SK-N-SH treated with all-trans-retinoic acid at 6 μM for 48 hours (cell line): ENCODE results near the gene RHEX.

ENCODE experiments used
- TF ChIP-seq, protein P1 (sequence below): fragments of 250-450 bp; sonication (Bioruptor Pico); IDR thresholded peaks from 2 replicates; pipeline ENCODE4 v1.8.0; 2020; ENCODE audit warnings: mild to moderate bottlenecking, moderate library complexity, borderline replicate concordance
- TF ChIP-seq, protein P2 (sequence below): fragments of 250-450 bp; sonication (Bioruptor Pico); IDR thresholded peaks from 2 replicates; pipeline ENCODE4 v1.8.0; 2021; ENCODE audit warnings: low read depth, mild to moderate bottlenecking, moderate library complexity, borderline replicate concordance

DNA sequence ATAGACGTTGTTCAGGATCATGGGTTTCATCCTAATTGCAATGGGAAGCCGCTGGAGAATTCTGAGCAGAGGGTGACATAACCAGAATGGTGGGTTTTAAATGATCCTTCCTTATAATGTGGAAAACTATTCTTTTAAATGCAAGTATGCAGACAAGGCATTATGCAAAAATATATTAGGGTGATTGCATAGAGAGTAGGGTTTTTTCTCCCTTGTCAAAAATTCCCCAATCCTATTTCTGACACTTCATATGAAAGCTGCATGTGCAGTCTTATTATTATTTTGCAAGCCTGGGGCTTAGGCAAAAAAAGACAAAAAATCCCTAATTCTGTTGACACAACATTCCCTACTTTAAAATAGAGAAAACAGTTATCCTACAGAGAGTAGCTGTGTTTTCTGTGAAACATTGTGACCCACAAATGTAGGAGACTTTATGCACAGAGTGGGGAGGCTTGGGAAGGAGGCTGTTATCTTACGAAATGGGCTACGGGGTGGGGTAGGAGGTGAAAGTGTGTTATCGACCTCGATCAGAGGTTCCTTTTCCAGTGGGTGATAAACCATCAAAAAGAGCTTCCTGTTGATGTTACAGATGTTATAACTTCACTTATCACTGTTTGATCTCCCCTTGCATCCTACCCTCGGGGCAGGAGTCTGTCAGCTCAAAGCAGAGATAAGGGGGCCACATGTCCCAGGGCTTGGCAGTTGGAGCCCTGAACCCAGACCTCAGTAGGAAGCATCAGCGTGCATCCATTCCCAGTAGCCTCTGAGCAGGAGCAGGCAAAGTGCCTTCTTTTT, 27.2 kb downstream of the RHEX start:
- TF ChIP-seq, protein P1, sequence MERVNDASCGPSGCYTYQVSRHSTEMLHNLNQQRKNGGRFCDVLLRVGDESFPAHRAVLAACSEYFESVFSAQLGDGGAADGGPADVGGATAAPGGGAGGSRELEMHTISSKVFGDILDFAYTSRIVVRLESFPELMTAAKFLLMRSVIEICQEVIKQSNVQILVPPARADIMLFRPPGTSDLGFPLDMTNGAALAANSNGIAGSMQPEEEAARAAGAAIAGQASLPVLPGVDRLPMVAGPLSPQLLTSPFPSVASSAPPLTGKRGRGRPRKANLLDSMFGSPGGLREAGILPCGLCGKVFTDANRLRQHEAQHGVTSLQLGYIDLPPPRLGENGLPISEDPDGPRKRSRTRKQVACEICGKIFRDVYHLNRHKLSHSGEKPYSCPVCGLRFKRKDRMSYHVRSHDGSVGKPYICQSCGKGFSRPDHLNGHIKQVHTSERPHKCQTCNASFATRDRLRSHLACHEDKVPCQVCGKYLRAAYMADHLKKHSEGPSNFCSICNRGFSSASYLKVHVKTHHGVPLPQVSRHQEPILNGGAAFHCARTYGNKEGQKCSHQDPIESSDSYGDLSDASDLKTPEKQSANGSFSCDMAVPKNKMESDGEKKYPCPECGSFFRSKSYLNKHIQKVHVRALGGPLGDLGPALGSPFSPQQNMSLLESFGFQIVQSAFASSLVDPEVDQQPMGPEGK, result no peak
- TF ChIP-seq, protein P2, sequence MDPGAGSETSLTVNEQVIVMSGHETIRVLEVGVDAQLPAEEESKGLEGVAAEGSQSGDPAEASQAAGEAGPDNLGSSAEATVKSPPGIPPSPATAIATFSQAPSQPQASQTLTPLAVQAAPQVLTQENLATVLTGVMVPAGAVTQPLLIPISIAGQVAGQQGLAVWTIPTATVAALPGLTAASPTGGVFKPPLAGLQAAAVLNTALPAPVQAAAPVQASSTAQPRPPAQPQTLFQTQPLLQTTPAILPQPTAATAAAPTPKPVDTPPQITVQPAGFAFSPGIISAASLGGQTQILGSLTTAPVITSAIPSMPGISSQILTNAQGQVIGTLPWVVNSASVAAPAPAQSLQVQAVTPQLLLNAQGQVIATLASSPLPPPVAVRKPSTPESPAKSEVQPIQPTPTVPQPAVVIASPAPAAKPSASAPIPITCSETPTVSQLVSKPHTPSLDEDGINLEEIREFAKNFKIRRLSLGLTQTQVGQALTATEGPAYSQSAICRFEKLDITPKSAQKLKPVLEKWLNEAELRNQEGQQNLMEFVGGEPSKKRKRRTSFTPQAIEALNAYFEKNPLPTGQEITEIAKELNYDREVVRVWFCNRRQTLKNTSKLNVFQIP, result no peak
